ENCODE results near the gene CD74. TPM values are rescaled to one million over a fixed set of nuclear protein-coding genes. Genes with fewer than 3 reads are reported as not detected.
A peak's percentile ranks its signal among the peaks of the same experiment; 100 is the strongest.

Gene CD74
- total RNA-seq, 3 donors from 2014 or later, result 382 to 393 (median 392) TPM

GRCh38 chr5:150408231-150408943, 4.3 kb downstream of the CD74 start:
- peak overlapping the region in 1 of 3 donors; percentile 15 for H3K4me3 ChIP-seq

DNA sequence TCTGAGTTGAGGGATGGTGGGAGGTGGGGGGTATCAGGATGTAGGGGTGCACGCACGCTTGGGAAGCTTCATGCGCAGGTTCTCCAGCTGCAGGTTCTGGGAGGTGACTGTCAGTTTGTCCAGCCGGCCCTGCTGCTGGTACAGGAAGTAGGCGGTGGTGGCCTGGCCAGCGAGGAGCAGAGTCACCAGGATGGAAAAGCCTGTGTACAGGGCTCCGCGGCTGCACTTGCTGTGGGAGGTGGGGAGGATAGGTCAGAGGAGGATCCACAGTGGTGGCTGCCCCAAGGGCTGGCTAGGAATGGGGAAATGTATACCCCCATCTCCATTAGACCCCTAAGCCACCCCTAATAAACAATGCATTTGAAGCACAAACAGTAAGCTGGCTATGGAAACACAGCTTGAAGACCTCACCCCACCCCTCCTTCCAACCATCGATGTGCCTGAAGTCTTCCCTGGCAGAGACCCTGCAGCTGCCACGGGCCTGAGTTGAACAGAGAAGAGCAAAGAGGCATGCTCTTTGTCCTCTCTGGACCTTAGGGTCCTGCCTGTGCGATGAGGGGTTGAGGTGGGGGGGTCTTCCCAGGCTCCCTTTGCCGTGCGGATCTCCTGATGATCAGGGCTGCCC, 5.5 kb downstream of the CD74 start:
- TF ChIP-seq POLR2AphosphoS5 (IDR thresholded peaks at IDR 0.05), result no peak
- TF ChIP-seq, protein P1, sequence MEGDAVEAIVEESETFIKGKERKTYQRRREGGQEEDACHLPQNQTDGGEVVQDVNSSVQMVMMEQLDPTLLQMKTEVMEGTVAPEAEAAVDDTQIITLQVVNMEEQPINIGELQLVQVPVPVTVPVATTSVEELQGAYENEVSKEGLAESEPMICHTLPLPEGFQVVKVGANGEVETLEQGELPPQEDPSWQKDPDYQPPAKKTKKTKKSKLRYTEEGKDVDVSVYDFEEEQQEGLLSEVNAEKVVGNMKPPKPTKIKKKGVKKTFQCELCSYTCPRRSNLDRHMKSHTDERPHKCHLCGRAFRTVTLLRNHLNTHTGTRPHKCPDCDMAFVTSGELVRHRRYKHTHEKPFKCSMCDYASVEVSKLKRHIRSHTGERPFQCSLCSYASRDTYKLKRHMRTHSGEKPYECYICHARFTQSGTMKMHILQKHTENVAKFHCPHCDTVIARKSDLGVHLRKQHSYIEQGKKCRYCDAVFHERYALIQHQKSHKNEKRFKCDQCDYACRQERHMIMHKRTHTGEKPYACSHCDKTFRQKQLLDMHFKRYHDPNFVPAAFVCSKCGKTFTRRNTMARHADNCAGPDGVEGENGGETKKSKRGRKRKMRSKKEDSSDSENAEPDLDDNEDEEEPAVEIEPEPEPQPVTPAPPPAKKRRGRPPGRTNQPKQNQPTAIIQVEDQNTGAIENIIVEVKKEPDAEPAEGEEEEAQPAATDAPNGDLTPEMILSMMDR (IDR thresholded peaks at IDR 0.05), result no peak
- TF ChIP-seq POLR2A (IDR thresholded peaks at IDR 0.05), result no peak
- Histone ChIP-seq H3K27me3 (no peaks in the 10 kb centered on the region), H3K4me1 (peaks cover 0 to 6% of the 10 kb centered on the region in 2 donors), H3K4me3 (no peak overlapping the region), H3K9me3 (no peaks in the 10 kb centered on the region), H3K36me3 (no peaks in the 10 kb centered on the region), H3K27ac (peak overlapping the region in 1 of 2 donors; percentile 38)
- intact Hi-C loops (cut with DNase I; ENCODE audit: low total_unique reads), result no loop called here
- no peak for DNase-seq (ENCODE audit: low spot score in 2 of 2)

More at GRCh38 chr5:150408231-150408943, 4.3 kb downstream of the CD74 start:
- Histone ChIP-seq H3K36me3 (no peaks in the 10 kb centered on the region), H3K27me3 (no peaks in the 10 kb centered on the region), H3K27ac (peak overlapping the region in 1 of 2 donors; percentile 43), H3K9me3 (no peaks in the 10 kb centered on the region), H3K4me1 (peaks cover 0 to 6% of the 10 kb centered on the region in 2 donors)
- no peak for TF ChIP-seq POLR2A (IDR thresholded peaks at IDR 0.05)
- no peak for TF ChIP-seq POLR2AphosphoS5 (IDR thresholded peaks at IDR 0.05)
- TF ChIP-seq, protein P1 (IDR thresholded peaks at IDR 0.05), result no peak
- no peak for DNase-seq (ENCODE audit: low spot score in 2 of 2)
- intact Hi-C loops (cut with DNase I; ENCODE audit: low total_unique reads), result no loop called here

DNA sequence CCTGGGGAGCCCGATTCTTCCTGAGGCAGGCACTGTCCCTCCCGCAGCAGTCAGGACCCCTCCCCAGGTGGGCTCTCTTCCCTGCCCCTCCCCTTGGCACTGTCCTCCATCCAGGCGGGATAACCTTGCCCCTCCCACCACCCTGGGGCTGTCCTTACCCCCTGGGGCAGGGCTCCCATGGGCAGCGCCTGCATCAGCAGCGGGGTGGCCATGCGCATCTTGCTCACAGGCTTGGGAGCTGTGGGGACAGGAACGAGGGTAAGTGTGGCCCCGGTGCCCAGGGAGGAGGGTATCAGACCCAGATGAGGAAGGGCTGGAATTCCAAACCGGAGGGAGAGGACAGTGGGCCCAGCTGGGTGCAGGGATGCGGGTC, 6.0 kb downstream of the CD74 start:
- intact Hi-C loops (cut with DNase I; ENCODE audit: low total_unique reads), result loop anchor here (1.0 kb wide), 1 partner anchor 39 kb away; no protein-coding TSS in a partner anchor
- Histone ChIP-seq H3K9me3 (no peaks in the 10 kb centered on the region), H3K4me3 (no peak overlapping the region), H3K27ac (no peak overlapping the region), H3K4me1 (peaks cover 0 to 6% of the 10 kb centered on the region in 2 donors), H3K36me3 (no peaks in the 10 kb centered on the region), H3K27me3 (no peaks in the 10 kb centered on the region)
- TF ChIP-seq, protein P1 (IDR thresholded peaks at IDR 0.05), result no peak
- DNase-seq (ENCODE audit: low spot score in 2 of 2), result no peak

GRCh38 chr5:150406103-150406722, 6.5 kb downstream of the CD74 start:
- Histone ChIP-seq H3K36me3 (no peaks in the 10 kb centered on the region), H3K4me3 (no peak overlapping the region), H3K27me3 (no peaks in the 10 kb centered on the region), H3K4me1 (peaks cover 0 to 6% of the 10 kb centered on the region in 2 donors), H3K27ac (no peak overlapping the region), H3K9me3 (no peaks in the 10 kb centered on the region)
- TF ChIP-seq, protein P1 (IDR thresholded peaks at IDR 0.05), result no peak
- TF ChIP-seq POLR2A (IDR thresholded peaks at IDR 0.05), result no peak
- TF ChIP-seq POLR2AphosphoS5 (IDR thresholded peaks at IDR 0.05), result no peak
- DNase-seq (ENCODE audit: low spot score in 2 of 2), result no peak
- intact Hi-C loops (cut with DNase I; ENCODE audit: low total_unique reads), result loop anchor here (1.0 kb wide), 1 partner anchor 39 kb away; no protein-coding TSS in a partner anchor

All from breast epithelium (tissue), 4 donors.